Testis (tissue), 2 donors: Measurements from ENCODE around the gene SPSB4.

ENCODE experiments used
- POLR2A ChIP-seq: fragments of 450-650 bp; IDR thresholded peaks from one replicate; pipeline ENCODE4 v1.6.1; 2017; ENCODE audit warnings: antibody characterized with exemption, mild to moderate bottlenecking, moderate library complexity
- TF ChIP-seq, protein P1 (sequence below), 3 experiments: fragments of 450-650 bp in 2 of 3; fragments of 200-600 bp in 1 of 3; sonication (generic) in 1 of 3; IDR thresholded peaks; one replicate each; pipeline ENCODE4 v1.5.1; 2016 to 2019; ENCODE audit warnings: antibody characterized with exemption in 3 of 3, mild to moderate bottlenecking in 2 of 3, moderate library complexity in 1 of 3

DNA sequence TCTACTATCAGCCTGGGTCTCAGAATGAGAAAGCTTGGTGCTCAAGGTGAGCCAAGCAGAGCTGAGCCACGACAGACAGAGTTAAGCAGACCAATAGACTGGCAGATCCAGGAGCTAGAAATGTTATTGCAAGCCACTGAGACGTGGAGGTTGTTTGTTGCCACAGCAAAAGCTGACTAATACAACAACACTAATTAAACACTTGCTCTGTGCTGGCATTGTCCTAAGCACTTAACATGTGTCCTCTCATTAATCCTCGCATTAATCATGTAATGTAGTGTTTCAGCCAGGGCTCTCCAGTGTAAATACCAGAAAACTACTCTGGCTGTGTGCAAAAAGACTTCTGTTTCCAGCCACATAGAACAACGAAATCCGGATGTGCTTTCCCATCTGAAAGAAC lies 11.6 kb upstream of the SPSB4 start:
- TF ChIP-seq, protein P1, sequence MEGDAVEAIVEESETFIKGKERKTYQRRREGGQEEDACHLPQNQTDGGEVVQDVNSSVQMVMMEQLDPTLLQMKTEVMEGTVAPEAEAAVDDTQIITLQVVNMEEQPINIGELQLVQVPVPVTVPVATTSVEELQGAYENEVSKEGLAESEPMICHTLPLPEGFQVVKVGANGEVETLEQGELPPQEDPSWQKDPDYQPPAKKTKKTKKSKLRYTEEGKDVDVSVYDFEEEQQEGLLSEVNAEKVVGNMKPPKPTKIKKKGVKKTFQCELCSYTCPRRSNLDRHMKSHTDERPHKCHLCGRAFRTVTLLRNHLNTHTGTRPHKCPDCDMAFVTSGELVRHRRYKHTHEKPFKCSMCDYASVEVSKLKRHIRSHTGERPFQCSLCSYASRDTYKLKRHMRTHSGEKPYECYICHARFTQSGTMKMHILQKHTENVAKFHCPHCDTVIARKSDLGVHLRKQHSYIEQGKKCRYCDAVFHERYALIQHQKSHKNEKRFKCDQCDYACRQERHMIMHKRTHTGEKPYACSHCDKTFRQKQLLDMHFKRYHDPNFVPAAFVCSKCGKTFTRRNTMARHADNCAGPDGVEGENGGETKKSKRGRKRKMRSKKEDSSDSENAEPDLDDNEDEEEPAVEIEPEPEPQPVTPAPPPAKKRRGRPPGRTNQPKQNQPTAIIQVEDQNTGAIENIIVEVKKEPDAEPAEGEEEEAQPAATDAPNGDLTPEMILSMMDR (IDR thresholded peaks at IDR 0.05), result no peak
- no peak for TF ChIP-seq POLR2A
